Spleen (tissue), 7 donors: ENCODE data around the gene LARP4B.

Source experiments
- CTCF ChIP-seq, 11 experiments: fragments of 200-600 bp in 7 of 11; fragments of 450-650 bp in 4 of 11; sonication (generic) in 4 of 11; IDR thresholded peaks in 8 of 11; conservative IDR thresholded peaks in 3 of 11; 1 replicate in 7 of 11; 2 replicates in 4 of 11; pipeline versions ENCODE4 v1.4.0 to v1.8.0; 2016 to 2021; ENCODE audit warnings: antibody characterized with exemption in 11 of 11, inconsistent platforms in 4 of 11, mild to moderate bottlenecking in 1 of 11
- POLR2AphosphoS5 ChIP-seq, 3 donors: sonication (generic); formaldehyde crosslinking; IDR thresholded peaks; one replicate each; pipeline ENCODE4 v1.5.1; 2017; ENCODE audit warnings: antibody characterized with exemption in 3 of 3
- donor health status: DM: no; HTN: no; CAD: no; lungs with moderate emphysema.
- donor health status: DM: no; HTN: no; CAD: no.
- donor health status: DM: no; HTN: no; CAD: no.

- no peak for TF ChIP-seq CTCF (IDR thresholded peaks at IDR 0.05 in 8 of 11, conservative IDR thresholded peaks at IDR 0.05 in 3 of 11)
- TF ChIP-seq POLR2AphosphoS5 (IDR thresholded peaks at IDR 0.05): no peak
Measured at GRCh38 chr10:869171-869570, 62.3 kb downstream of the LARP4B start.
